HepG2 (cell line): ENCODE data around the gene MPZL3. TPM values are rescaled to one million over a fixed set of nuclear protein-coding genes. Genes with fewer than 3 reads are reported as not detected.
A peak's percentile ranks its signal among the peaks of the same experiment; 100 is the strongest.

Experiments used
- ATAC-seq: fragments of 200-7000 bp; cut with Tn5 transposase; 3 replicates; pipeline ENCODE4 v1.9.1; 2020; ENCODE audit warnings: mild to moderate bottlenecking, moderate library complexity
- BruUV-seq: library from RNA; stranded (reverse); fragments of 400-500 nt; replicated peaks from 2 replicates; lab custom pipeline; 2021; lab: Mats Ljungman, UMichigan
- CTCF ChIA-PET: fragments of 300-600 bp; formaldehyde crosslinking; extraction: SDS; loops from one replicate; lab custom pipeline; 2021; ENCODE audit warnings: low total read pairs, inconsistent platforms, low intra/inter-chr PET ratio; lab: Yijun Ruan, JAX
- POLR2A ChIA-PET: fragments of 350-600 bp; sonication (Branson Sonifier 250); formaldehyde crosslinking; loops from one replicate; lab custom pipeline; 2020; ENCODE audit warnings: antibody characterized with exemption, inconsistent platforms; lab: Yijun Ruan, JAX
- DNase-seq: peaks from one replicate; pipeline ENCODE4 v3.0.0-alpha.2; 2015; ENCODE audit warnings: low spot score
- FAIRE-seq: peaks from 3 replicates; lab custom pipeline; 2011; peaks lifted over from hg19 to GRCh38; lab: Jason Lieb, UNC
- H2AFZ ChIP-seq: one replicate; pipeline ENCODE4 v1.6.1; 2011; ENCODE audit warnings: low read length, inconsistent platforms
- H3K27ac ChIP-seq: fragments of 300-600 bp; 3 replicates; pipeline ENCODE4 v1.8.0; 2011; ENCODE audit warnings: mixed run types, mild to moderate bottlenecking, mixed read lengths, low read length, inconsistent platforms; ENCODE audit not compliant: insufficient read depth; ENCODE audit errors: extremely low read length
- H3K27me3 ChIP-seq, 2 experiments: fragments of 200-600 bp in 1 of 2; 2 replicates in 1 of 2; 3 replicates in 1 of 2; pipeline versions ENCODE4 v1.6.0 to v1.8.0; 2011; ENCODE audit warnings: low read length in 2 of 2, mild to moderate bottlenecking in 2 of 2, moderate library complexity in 2 of 2, inconsistent platforms in 1 of 2; ENCODE audit not compliant: insufficient read depth in 2 of 2, control insufficient read depth in 1 of 2
- H3K36me3 ChIP-seq, 2 experiments: fragments of 200-600 bp in 1 of 2; replicated peaks in 1 of 2; 2 replicates in 1 of 2; 3 replicates in 1 of 2; pipeline versions ENCODE4 v1.5.1 to v1.8.0; 2011; ENCODE audit warnings: low read length in 2 of 2, inconsistent platforms in 1 of 2; ENCODE audit not compliant: insufficient read depth in 2 of 2, control insufficient read depth in 1 of 2
- H3K4me1 ChIP-seq: 2 replicates; pipeline ENCODE4 v1.5.1; 2012; ENCODE audit warnings: low read length, inconsistent platforms; ENCODE audit not compliant: insufficient read depth
- H3K4me2 ChIP-seq: 2 replicates; pipeline ENCODE4 v1.6.0; 2011; ENCODE audit warnings: low read depth, low read length, inconsistent platforms
- H3K4me3 ChIP-seq, 3 experiments: fragments of 200-600 bp in 1 of 3; sonication (generic), shearing (Covaris generic) in 1 of 3; replicated peaks in 1 of 3; 2 replicates each; pipeline ENCODE4 v1.5.1; 2011 to 2016; ENCODE audit warnings: low read length in 3 of 3, inconsistent platforms in 2 of 3, low read depth in 2 of 3, mild to moderate bottlenecking in 2 of 3, control low read depth in 1 of 3, mixed read lengths in 1 of 3; ENCODE audit not compliant: insufficient read depth in 1 of 3
- H3K79me2 ChIP-seq: one replicate; pipeline ENCODE4 v1.6.1; 2011; ENCODE audit warnings: low read length, inconsistent platforms; ENCODE audit not compliant: insufficient read depth
- H3K9ac ChIP-seq: 2 replicates; pipeline ENCODE4 v1.6.0; 2011; ENCODE audit warnings: mild to moderate bottlenecking, low read depth, low read length, inconsistent platforms; ENCODE audit not compliant: insufficient read depth
- H3K9me3 ChIP-seq: 2 replicates; pipeline ENCODE4 v1.5.1; 2012; ENCODE audit warnings: mild to moderate bottlenecking, low read length
- H4K20me1 ChIP-seq: 2 replicates; pipeline ENCODE4 v1.6.0; 2011; ENCODE audit warnings: inconsistent platforms, mild to moderate bottlenecking, low read length, moderate library complexity; ENCODE audit not compliant: insufficient read depth
- CENPBD1 ChIP-seq: sonication (generic); formaldehyde crosslinking; IDR thresholded peaks from 2 replicates; pipeline ENCODE4 v1.8.0; 2022; ENCODE audit warnings: missing genetic modification reagents, low read depth, mild to moderate bottlenecking, borderline replicate concordance
- FOXC1 ChIP-seq: sonication (generic); formaldehyde crosslinking; IDR thresholded peaks from 2 replicates; pipeline ENCODE4 v1.8.0; 2022; ENCODE audit warnings: mild to moderate bottlenecking, missing genetic modification reagents, borderline replicate concordance
- IRF9 ChIP-seq: sonication (generic); formaldehyde crosslinking; IDR thresholded peaks from 2 replicates; pipeline ENCODE4 v1.8.0; 2022; ENCODE audit warnings: missing genetic modification reagents, mild to moderate bottlenecking, borderline replicate concordance
- KDM4B ChIP-seq: sonication (generic); formaldehyde crosslinking; IDR thresholded peaks from 2 replicates; pipeline ENCODE4 v1.4.0; 2020; ENCODE audit warnings: missing genetic modification reagents
- MYNN ChIP-seq: sonication (generic); formaldehyde crosslinking; IDR thresholded peaks from 2 replicates; pipeline ENCODE4 v1.4.0; 2020; ENCODE audit warnings: mild to moderate bottlenecking, low read depth, missing genetic modification reagents
- RBAK ChIP-seq: sonication (generic); formaldehyde crosslinking; IDR thresholded peaks from 2 replicates; pipeline ENCODE4 v1.5.1; 2020; ENCODE audit warnings: mild to moderate bottlenecking, missing genetic modification reagents
- TBX3 ChIP-seq: fragments of 450-650 bp; IDR thresholded peaks from 2 replicates; pipeline ENCODE4 v1.6.1; 2017; ENCODE audit warnings: antibody characterized with exemption, mild to moderate bottlenecking, inconsistent platforms, borderline replicate concordance
- TFE3 ChIP-seq: IDR thresholded peaks from 2 replicates; pipeline ENCODE4 v1.6.1; 2016
- THAP8 ChIP-seq: sonication (generic); formaldehyde crosslinking; IDR thresholded peaks from 2 replicates; pipeline ENCODE4 v1.5.1; 2020; ENCODE audit warnings: missing genetic modification reagents, mild to moderate bottlenecking, borderline replicate concordance
- THRA ChIP-seq: sonication (generic); formaldehyde crosslinking; IDR thresholded peaks from 2 replicates; pipeline ENCODE4 v1.4.0; 2020; ENCODE audit warnings: missing genetic modification reagents, borderline replicate concordance
- ZNF263 ChIP-seq: sonication (generic); formaldehyde crosslinking; IDR thresholded peaks from 2 replicates; pipeline ENCODE4 v1.4.0; 2020; ENCODE audit warnings: missing genetic modification reagents
- ZNF292 ChIP-seq: sonication (generic); formaldehyde crosslinking; IDR thresholded peaks from 2 replicates; pipeline ENCODE4 v1.8.1; 2022; ENCODE audit warnings: mild to moderate bottlenecking, low read depth, missing genetic modification reagents, borderline replicate concordance
- ZNF350 ChIP-seq: sonication (generic); formaldehyde crosslinking; IDR thresholded peaks from 2 replicates; pipeline ENCODE4 v1.4.0; 2020; ENCODE audit warnings: mild to moderate bottlenecking, low read depth, missing genetic modification reagents, borderline replicate concordance
- ZNF501 ChIP-seq: sonication (generic); formaldehyde crosslinking; IDR thresholded peaks from 2 replicates; pipeline ENCODE4 v1.5.1; 2020; ENCODE audit warnings: mild to moderate bottlenecking, moderate library complexity, missing genetic modification reagents
- ZNF761 ChIP-seq: sonication (generic); formaldehyde crosslinking; conservative IDR thresholded peaks from 2 replicates; pipeline ENCODE4 v1.4.0; 2020; ENCODE audit warnings: mild to moderate bottlenecking, missing genetic modification reagents
- ZNF772 ChIP-seq: sonication (generic); formaldehyde crosslinking; IDR thresholded peaks from 2 replicates; pipeline ENCODE4 v1.5.0; 2020; ENCODE audit warnings: mild to moderate bottlenecking, missing genetic modification reagents
- ZNF878 ChIP-seq: sonication (generic); formaldehyde crosslinking; IDR thresholded peaks from 2 replicates; pipeline ENCODE4 v1.8.1; 2023; ENCODE audit warnings: mild to moderate bottlenecking, missing genetic modification reagents, moderate library complexity
- ZSCAN12 ChIP-seq: sonication (generic); formaldehyde crosslinking; IDR thresholded peaks from 2 replicates; pipeline ENCODE4 v1.9.0; 2021; ENCODE audit warnings: mild to moderate bottlenecking, missing genetic modification reagents
- ZSCAN31 ChIP-seq: sonication (generic); formaldehyde crosslinking; IDR thresholded peaks from 2 replicates; pipeline ENCODE4 v1.5.0; 2020; ENCODE audit warnings: low read depth, mild to moderate bottlenecking, missing genetic modification reagents
- WGBS: methylation state at CpG from one replicate; pipeline ENCODE4 v1.1.6; 2017; ENCODE audit warnings: low lambda C conversion rate; 5-methylcytosine and 5-hydroxymethylcytosine counted together
- in situ Hi-C: cut with HindIII; loops from 2 replicates; pipeline ENCODE4 v1.10.0; 2017; ENCODE audit warnings: low pct_unique_long_range_greater_than_20kb; ENCODE audit not compliant: extremely low pct_ligation_motif_present
- intact Hi-C: fragments of 100-400 bp; cut with micrococcal nuclease; formaldehyde crosslinking; loops from one replicate; pipeline ENCODE4 v1.10.0; 2022; ENCODE audit not compliant: unreplicated experiment
- polyA plus RNA-seq, 8 experiments: library from polyadenylated mRNA; depleted of rRNA in 3 of 8; stranded (reverse) in 7 of 8; unstranded in 1 of 8; fragments of >200 nt; fragmentation: Illumina TruSeq in 4 of 8; extraction: Trizol in 4 of 8; gene quantifications; 2 replicates each; pipeline versions ENCODE4 v1.2.1 to v1.2.3, GENCODE V29; 2011 to 2016; ENCODE audit warnings: low read depth in 4 of 8, missing spikeins in 1 of 8, mixed read lengths in 1 of 8; ENCODE audit not compliant: insufficient read depth in 1 of 8
- total RNA-seq, 5 experiments: library from RNA; depleted of rRNA; stranded (reverse); fragments of >200 nt; fragmentation: Illumina TruSeq; extraction: Trizol; gene quantifications; 2 replicates each; pipeline ENCODE4 v1.2.3, GENCODE V29; 2016; ENCODE audit warnings: low read depth in 1 of 5

The MPZL3 gene
- total and polyA plus RNA-seq, 2 of the 13 experiments (the other 11 are each of a cell fraction or from before 2014, with no cell fraction given), result 5.3 to 9.3 TPM

GRCh38 chr11:118263112-118263511 is 10.9 kb upstream of the MPZL3 start:
- Histone ChIP-seq H3K27ac (no peak overlapping the region), H3K4me1 (peaks cover 43% of the 10 kb centered on the region), H3K4me2 (peak overlapping the region; percentile 81), H3K9me3 (no peaks in the 10 kb centered on the region), H3K9ac (peak overlapping the region; percentile 65), H3K27me3 (peaks cover 0 to 22% of the 10 kb centered on the region in 2 experiments; a peak in 4 of 5 replicates), H4K20me1 (no peaks in the 10 kb centered on the region), H3K79me2 (peaks cover 7% of the 10 kb centered on the region), H2AFZ (no peak overlapping the region), H3K4me3 (peak overlapping the region; percentile 58 to 77 (median 66); a peak in 5 of 6 replicates), H3K36me3 (peaks cover 2 to 21% of the 10 kb centered on the region in 2 experiments; a peak in 2 of 5 replicates)
- WGBS, result 55% methylated on average over 4 of the region's 4 CpGs
- no TSS peak for BruUV-seq
- in situ Hi-C loops, result no loop called here
- FAIRE-seq, result no peak
- no peak for DNase-seq
- ATAC-seq, result no peak
- intact Hi-C loops, result loop anchor here (5.0 kb wide), 1 partner anchor 66 kb away; no protein-coding TSS in a partner anchor
- ChIA-PET POLR2A (interaction anchor here (1.5 kb wide), 1 partner anchor 11 kb away, joined by 11 read pairs; the partner anchor contains the start of gene MPZL3), CTCF (no interaction called here)
- TF ChIP-seq CENPBD1 (CRISPR knock-in tag) (no peak), ZNF761 (CRISPR knock-in tag) (no peak), ZNF292 (no peak), ZNF772 (CRISPR knock-in tag) (no peak), ZNF878 (no peak), THRA (CRISPR knock-in tag) (no peak), TBX3 (no peak), KDM4B (CRISPR knock-in tag) (no peak), IRF9 (CRISPR knock-in tag) (no peak), ZSCAN12 (CRISPR knock-in tag) (no peak), MYNN (CRISPR knock-in tag) (no peak), FOXC1 (no peak), ZNF263 (no peak), RBAK (CRISPR knock-in tag) (no peak), TFE3 (CRISPR knock-in tag) (no peak), ZSCAN31 (CRISPR knock-in tag) (no peak), THAP8 (no peak), ZNF501 (CRISPR knock-in tag) (no peak), ZNF350 (CRISPR knock-in tag) (no peak)
